HG03097 (cell line): ENCODE data around the gene GPR3.
"Not testable (repeated sequence)": the region's sequence is repeated elsewhere in the genome, so short reads cannot be mapped to it uniquely, and the experiment has no call there.

ENCODE experiments used
- ATAC-seq: cut with Tn5 transposase; IDR thresholded peaks from one replicate; pipeline ENCODE4 v1.9.1; 2021; ENCODE audit not compliant: unreplicated experiment, low FRiP score

The GPR3 gene

DNA sequence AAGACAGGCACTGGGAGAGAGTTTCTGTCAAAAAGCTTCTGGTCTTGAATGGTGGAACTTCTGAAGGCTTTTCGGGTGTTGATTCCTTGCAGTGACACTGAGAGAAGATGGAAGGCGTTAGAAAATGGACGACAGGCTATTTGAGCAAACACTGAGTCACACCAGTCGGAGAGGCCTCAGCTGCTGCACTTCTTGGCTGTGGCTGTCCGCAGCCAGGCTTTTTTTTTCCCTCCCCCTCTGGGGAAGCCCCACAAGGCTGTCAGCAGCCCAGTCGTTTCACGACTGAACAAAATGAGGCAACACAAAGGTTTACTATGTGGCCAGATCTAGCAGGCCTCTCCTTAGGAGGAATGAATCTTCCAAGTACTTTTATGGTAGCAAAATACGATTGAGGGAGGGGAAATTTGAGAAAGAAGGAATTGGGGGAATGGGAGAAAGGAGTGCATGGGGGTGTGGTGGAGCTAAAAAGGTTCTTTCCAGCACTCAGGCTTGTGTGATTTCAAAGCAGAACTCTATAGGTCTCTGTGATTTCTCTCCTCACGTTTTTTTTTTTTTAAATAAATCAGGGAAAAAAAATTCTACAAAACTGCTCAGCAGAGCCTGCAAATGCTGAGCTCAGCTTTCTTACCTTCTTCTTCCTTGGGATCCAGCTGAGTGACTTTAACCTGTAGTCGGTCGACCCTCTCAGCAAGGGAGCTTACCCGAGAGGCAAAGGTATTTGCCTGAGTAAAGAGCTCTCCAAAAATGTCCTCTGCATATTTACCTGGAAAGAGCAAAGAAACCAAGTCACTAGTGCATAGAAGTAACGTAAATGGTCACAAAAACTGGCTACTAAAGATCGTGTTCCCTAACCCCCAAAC, 26.1 kb downstream of the GPR3 start:
- no peak for ATAC-seq

- ATAC-seq = no peak
Measured at GRCh38 chr1:27423709-27424108, 31.3 kb downstream of the GPR3 start.

DNA sequence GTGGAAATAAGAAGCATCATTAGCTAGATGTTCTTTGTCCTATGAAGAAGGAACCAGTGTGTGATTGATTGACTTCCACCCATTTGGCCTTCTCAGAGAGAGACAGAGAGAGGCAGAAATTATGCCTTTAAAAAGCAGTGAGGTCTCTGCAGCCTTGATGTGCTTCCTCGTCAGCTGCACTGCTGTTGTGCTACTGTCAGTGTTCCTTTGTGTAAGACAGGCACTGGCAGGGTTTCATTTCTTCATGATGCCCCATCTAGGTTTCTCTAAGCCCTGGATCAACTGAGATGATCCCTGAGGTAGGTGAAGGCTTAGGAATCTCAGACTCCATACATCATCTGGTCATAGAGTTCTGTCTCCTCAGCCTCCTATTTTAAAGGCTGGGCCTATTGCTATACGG, 34.9 kb downstream of the GPR3 start:
- ATAC-seq = no peak

DNA sequence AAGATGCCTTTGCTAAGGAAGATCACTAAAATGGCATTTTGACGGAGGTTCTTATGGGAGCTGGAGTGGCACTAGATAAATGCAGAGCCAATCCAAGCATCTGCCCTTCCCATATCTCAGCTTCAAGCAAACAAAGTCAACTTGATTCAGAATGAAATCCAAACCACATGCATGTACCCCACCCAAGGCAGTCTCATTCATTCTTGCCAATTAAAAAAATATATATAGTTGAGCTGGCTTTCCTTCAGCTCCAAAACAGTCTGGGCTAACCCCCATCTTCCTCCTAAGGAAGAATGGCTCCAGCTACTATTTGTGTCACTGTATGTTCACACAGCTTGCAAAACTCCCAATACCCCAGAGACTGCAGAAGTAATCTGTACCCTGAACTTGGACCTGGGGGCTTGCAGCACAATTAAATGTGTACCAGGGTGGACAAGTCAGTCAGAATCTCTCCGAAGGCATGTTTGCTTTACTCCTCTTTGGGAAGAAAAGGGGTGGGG, 35.4 kb downstream of the GPR3 start:
- ATAC-seq = no peak

GRCh38 chr1:27428316-27429028, 36.0 kb downstream of the GPR3 start:
- ATAC-seq = no peak

GRCh38 chr1:27429029-27429425, 36.6 kb downstream of the GPR3 start:
- ATAC-seq = no peak

- no peak for ATAC-seq
Measured at GRCh38 chr1:27430903-27431600, 38.6 kb downstream of the GPR3 start.

GRCh38 chr1:27431601-27431940, 39.1 kb downstream of the GPR3 start:
- no peak for ATAC-seq

GRCh38 chr1:27432725-27433124, 40.3 kb downstream of the GPR3 start:
- not testable (repeated sequence) for ATAC-seq

DNA sequence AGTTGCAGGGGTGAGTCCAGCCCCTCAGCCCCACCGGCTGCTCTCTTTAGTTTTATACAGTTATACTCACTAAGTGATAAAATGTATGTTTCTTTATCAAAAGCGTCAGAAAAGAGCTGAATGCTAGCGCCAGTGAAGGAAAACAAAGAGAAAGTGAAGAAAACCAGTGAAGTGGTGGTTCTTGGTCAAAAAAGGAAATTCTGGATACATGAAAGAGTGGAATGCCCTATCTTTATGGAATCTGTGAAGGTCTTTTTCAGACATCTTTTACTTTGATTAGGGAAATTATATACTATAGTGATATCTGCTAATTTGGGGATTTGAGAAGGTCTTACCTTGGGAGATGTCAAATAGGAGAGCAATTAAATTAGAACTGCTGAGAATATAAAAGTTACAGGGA, 41.3 kb downstream of the GPR3 start:
- no peak for ATAC-seq

DNA sequence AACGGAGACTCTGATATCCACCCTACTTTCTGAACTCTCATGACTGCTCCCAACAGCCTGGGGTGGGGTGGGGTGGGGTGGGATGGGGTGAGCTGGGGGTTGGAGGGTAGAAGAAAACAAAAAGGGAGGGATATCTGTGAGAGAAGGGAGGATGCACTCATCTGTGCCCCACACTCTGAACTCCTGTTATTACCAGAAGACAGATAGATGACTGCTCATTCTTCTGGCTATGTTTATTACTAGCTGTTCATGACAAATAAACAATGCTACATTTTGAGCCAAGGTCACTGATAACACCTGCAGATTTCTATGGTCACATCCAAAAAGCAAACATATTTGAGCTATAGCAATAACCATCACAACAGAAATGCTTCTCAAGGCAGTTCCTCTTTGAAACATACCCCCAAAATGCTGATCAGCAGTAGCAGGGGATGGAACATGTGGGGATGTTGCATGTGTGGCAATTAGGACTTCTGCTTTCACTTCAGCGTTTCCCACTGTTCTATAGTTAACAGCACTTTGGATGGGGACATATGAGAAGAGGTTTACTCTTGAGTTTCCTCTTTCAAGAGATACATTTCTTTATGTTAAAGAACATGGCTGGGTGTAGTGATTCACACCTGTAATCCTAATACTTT, 43.3 kb downstream of the GPR3 start:
- no peak for ATAC-seq

DNA sequence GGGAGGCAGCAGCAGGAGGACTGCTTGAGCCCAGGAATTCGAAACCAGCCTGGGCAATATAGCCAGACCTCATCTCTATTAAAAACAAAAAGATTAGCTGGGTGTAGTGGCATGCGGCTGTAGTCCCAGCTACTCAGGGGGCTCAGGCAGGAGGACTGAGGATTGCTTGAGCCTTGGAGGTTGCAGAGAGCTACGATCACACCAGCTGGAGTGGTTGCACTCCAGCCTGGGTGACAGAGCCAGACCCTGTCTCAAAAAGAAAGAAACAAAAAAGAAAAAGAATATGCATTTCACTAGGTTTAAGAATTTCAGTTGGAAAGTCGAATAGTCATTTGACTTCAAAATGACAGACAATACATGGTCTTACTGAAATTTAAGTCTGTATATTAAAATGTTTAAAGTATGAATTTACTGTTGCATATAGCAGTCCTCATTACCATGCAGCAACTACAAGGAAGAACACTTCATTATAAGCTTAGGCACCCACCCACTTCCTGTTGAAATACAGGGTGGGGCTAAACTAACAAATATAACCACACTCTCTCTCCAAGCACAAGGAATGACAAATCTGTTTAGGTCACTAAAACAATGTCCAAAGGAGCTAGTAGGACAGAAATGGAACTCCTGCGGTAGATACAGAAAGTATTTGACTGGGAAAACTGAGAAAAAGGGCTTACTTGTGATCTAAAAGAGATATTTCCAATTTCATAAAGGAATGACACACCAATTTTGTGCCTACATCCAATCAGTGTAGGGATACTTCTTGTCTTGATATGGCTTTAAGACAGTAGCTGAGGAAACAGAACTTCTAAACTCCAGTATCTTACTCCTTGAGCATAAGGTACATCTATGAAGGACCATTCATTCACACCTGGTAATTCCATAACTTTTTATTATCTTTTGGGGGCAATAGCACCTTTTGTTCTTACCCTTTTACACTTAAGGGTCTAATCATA, 44.1 kb downstream of the GPR3 start:
- ATAC-seq = no peak

- ATAC-seq = no peak
Measured at GRCh38 chr1:27438621-27439061, 46.2 kb downstream of the GPR3 start.

- no peak for ATAC-seq
Measured at GRCh38 chr1:27439150-27439549, 46.7 kb downstream of the GPR3 start.

DNA sequence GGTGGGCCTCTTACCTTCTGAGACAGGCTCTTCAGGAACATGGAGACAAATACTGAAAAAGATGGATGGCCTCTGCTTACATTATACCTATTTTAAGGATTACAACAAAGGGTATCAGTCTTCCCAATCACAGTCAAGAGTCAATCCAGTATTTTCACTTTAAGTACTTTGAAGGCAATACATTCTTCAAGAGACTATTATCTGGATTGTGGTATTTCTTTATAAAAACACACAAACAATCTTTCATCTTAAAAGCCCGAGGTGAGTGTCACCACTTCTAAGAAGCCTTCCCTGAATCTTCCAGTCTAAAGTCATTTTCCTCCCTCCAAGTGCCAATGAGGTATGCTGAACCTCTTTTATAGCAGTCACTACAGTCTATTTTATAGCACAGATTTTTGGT, 52.2 kb downstream of the GPR3 start:
- ATAC-seq = no peak
